ENCODE measurements around the gene ANKRD17.

The ANKRD17 gene

DNA sequence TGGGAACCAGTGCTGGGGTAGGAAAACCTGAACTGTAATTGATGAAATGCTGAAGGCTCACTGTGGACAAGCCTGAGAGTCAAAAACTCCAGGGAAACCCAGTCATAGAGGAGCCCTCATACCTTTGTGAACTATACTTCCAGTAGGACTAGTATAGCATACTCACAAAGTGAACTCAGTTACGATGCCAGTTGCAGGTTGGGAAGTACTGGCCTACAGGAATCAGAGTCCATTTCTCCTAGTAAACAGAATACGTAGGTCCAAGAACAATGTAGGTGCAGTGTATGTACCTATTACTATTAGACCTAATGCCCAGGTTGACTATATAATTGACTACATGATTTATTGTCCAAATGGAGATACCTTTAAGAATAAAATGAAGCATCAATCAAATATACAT is 8.5 kb upstream of the ANKRD17 start:
- H3K4me1 ChIP-seq (ENCODE audit: control insufficient read depth, low read depth, low read length) = no peaks in the 10 kb centered on the region
- H2BK15ac ChIP-seq (replicated peaks; ENCODE audit: low read depth) = no peak overlapping the region
- H3K23ac ChIP-seq (ENCODE audit: low read length) = no peak overlapping the region
- no CpG with 5 or more reads among the region's 2 CpGs for WGBS (ENCODE audit: extremely low coverage, insufficient coverage, low lambda C conversion rate)
- no peak overlapping the region for H3K9ac ChIP-seq (ENCODE audit: low read length)
- H3K36me3 ChIP-seq (ENCODE audit: control insufficient read depth, insufficient read depth, low read length) = no peaks in the 10 kb centered on the region
- H3K4ac ChIP-seq (ENCODE audit: low read depth, low read length) = no peak overlapping the region
- H3K79me2 ChIP-seq (ENCODE audit: control insufficient read depth, insufficient read depth, low read length) = no peaks in the 10 kb centered on the region
- DNase-seq = no peak
- H3K27ac ChIP-seq (ENCODE audit: low read depth, low read length) = no peak overlapping the region
- H2BK5ac ChIP-seq (ENCODE audit: low read length) = no peak overlapping the region
- H2BK120ac ChIP-seq (ENCODE audit: low read depth, low read length) = no peak overlapping the region
- H3K18ac ChIP-seq (ENCODE audit: low read length) = no peak overlapping the region
- H3K79me1 ChIP-seq (ENCODE audit: low read length) = no peaks in the 10 kb centered on the region
- H3K4me3 ChIP-seq (ENCODE audit: low read length) = no peak overlapping the region
- H4K8ac ChIP-seq (ENCODE audit: low read depth, low read length) = no peak overlapping the region
- no peaks in the 10 kb centered on the region for H3K27me3 ChIP-seq (ENCODE audit: insufficient read depth, low read length, poor library complexity)
- H2AK5ac ChIP-seq (ENCODE audit: low read length) = no peak overlapping the region
- H3K56ac ChIP-seq (ENCODE audit: low read length) = no peak overlapping the region
- H4K5ac ChIP-seq (ENCODE audit: low read length) = no peak overlapping the region
- H3K4me2 ChIP-seq (ENCODE audit: low read length) = no peak overlapping the region

DNA sequence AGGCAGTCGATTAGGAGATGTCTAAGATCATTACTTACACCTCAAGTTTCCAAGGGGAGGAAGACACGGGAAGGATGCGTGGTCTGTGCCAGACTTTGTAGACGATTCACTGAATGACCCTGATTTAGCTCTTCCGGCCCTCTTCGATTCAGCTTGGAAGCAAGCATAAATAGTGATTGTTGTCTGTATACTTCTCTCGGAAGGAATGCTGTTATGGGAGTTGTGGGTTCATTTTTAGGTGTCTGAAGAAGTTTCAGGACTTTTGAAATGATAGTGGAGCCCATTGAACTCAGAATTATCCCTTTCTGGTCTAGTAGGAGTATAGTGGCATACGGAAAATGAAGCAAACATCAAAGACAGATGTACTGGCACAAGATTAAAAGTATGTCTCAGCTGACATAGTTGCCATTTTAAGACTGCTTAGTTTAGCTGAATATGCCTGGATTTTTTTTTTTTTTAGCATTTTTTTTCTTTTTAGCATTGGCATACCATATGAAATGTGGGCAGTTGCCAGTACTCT is 1.0 kb upstream of the ANKRD17 start:
- H3K27me3 ChIP-seq (ENCODE audit: insufficient read depth, low read length, poor library complexity) = no peaks in the 10 kb centered on the region
- peaks cover 3% of the 10 kb centered on the region for H3K4me1 ChIP-seq (ENCODE audit: control insufficient read depth, low read depth, low read length)
- H3K18ac ChIP-seq (ENCODE audit: low read length) = peak overlapping the region; percentile 87
- H3K9ac ChIP-seq (ENCODE audit: low read length) = peak overlapping the region; percentile 98
- peak overlapping the region; percentile 62 for H2BK5ac ChIP-seq (ENCODE audit: low read length)
- peak overlapping the region; percentile 83 for H4K8ac ChIP-seq (ENCODE audit: low read depth, low read length)
- peak overlapping the region; percentile 90 for H4K5ac ChIP-seq (ENCODE audit: low read length)
- no peak overlapping the region for H2BK15ac ChIP-seq (replicated peaks; ENCODE audit: low read depth)
- peak overlapping the region; percentile 4 for H2BK120ac ChIP-seq (ENCODE audit: low read depth, low read length)
- H3K23ac ChIP-seq (ENCODE audit: low read length) = peak overlapping the region; percentile 15
- H3K79me1 ChIP-seq (ENCODE audit: low read length) = peaks cover 4% of the 10 kb centered on the region
- no CpG with 5 or more reads among the region's 8 CpGs for WGBS (ENCODE audit: extremely low coverage, insufficient coverage, low lambda C conversion rate)
- no peaks in the 10 kb centered on the region for H3K36me3 ChIP-seq (ENCODE audit: control insufficient read depth, insufficient read depth, low read length)
- peak overlapping the region; percentile 99 for H3K27ac ChIP-seq (ENCODE audit: low read depth, low read length)
- peak overlapping the region; percentile 97 for H3K4me3 ChIP-seq (ENCODE audit: low read length)
- H3K79me2 ChIP-seq (ENCODE audit: control insufficient read depth, insufficient read depth, low read length) = peaks cover 42% of the 10 kb centered on the region
- H3K56ac ChIP-seq (ENCODE audit: low read length) = peak overlapping the region; percentile 96
- peak overlapping the region; percentile 94 for H3K4me2 ChIP-seq (ENCODE audit: low read length)
- H3K4ac ChIP-seq (ENCODE audit: low read depth, low read length) = no peak overlapping the region
- H2AK5ac ChIP-seq (ENCODE audit: low read length) = peak overlapping the region; percentile 76
- DNase-seq = no peak

DNA sequence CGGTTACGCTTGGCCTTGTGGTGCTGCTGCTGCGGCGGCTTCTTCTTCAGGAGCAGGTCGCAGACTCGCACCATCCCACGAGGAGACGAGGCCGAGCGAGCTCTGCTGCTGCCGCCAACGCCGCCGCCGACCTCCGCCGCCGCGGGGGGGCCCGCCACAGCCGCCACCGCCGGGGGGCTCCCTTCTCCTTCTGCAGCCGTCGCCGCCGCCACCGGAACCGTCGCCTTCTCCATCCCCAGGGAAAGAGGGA is 237 bp downstream of the ANKRD17 start:
- Histone ChIP-seq H3K23ac (ENCODE audit: low read length) (no peak overlapping the region), H3K9ac (ENCODE audit: low read length) (peak overlapping the region; percentile 98), H3K4me1 (ENCODE audit: control insufficient read depth, low read depth, low read length) (peaks cover 3% of the 10 kb centered on the region), H3K27me3 (ENCODE audit: insufficient read depth, low read length, poor library complexity) (no peaks in the 10 kb centered on the region), H3K36me3 (ENCODE audit: control insufficient read depth, insufficient read depth, low read length) (no peaks in the 10 kb centered on the region), H3K4ac (ENCODE audit: low read depth, low read length) (peak overlapping the region; percentile 84), H3K18ac (ENCODE audit: low read length) (peak overlapping the region; percentile 88), H3K56ac (ENCODE audit: low read length) (peak overlapping the region; percentile 96), H4K5ac (ENCODE audit: low read length) (no peak overlapping the region), H2BK15ac (replicated peaks; ENCODE audit: low read depth) (no peak overlapping the region), H2AK5ac (ENCODE audit: low read length) (no peak overlapping the region), H4K8ac (ENCODE audit: low read depth, low read length) (no peak overlapping the region), H3K79me2 (ENCODE audit: control insufficient read depth, insufficient read depth, low read length) (peaks cover 52% of the 10 kb centered on the region), H3K4me3 (ENCODE audit: low read length) (peak overlapping the region; percentile 99), H3K79me1 (ENCODE audit: low read length) (peaks cover 4% of the 10 kb centered on the region), H3K4me2 (ENCODE audit: low read length) (no peak overlapping the region), H3K27ac (ENCODE audit: low read depth, low read length) (peak overlapping the region; percentile 92), H2BK5ac (ENCODE audit: low read length) (peak overlapping the region; percentile 66), H2BK120ac (ENCODE audit: low read depth, low read length) (peak overlapping the region; percentile 10)
- WGBS (ENCODE audit: extremely low coverage, insufficient coverage, low lambda C conversion rate) = no CpG with 5 or more reads among the region's 30 CpGs
- no peak for DNase-seq

DNA sequence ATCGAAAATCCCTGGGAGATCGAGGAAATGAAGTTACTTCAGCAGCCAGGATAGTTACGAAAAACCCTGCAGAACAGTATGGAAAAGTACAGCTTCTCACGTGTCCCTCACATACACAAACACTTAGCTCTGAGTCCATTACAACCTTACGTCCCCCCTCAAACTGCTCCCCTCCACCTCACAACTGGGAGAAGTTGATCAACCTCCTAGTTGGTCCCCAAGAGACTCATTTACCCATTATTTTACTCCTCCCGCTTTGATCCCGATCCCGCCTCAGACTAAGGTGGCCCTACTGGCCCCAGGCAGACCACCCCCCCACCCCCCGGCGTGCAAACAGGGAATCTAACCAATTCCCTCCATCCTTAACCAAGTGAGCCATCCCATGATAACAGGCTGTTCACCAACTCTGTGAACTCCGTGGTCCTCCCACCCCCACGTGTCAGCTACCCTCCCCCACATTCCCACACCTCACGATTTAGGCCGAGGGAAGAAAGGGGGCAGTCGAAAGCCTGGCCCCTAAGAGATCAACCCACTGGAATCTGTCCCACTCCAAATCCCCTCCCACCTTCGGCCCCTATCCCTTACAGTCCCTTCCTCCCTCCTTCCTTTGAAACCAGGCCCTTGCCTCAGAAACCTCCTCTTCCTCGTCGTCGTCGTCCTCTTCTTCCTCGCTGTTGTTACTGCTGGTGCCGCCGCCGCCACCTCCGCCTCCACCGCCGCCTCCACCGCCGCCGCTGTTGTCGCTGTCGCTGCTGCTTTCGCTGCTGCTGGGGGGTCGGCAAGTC is 755 bp downstream of the ANKRD17 start:
- Histone ChIP-seq H3K4me3 (ENCODE audit: low read length) (peak overlapping the region; percentile 99), H2BK120ac (ENCODE audit: low read depth, low read length) (no peak overlapping the region), H2AK5ac (ENCODE audit: low read length) (peak overlapping the region; percentile 49), H3K27ac (ENCODE audit: low read depth, low read length) (peak overlapping the region; percentile 92), H3K27me3 (ENCODE audit: insufficient read depth, low read length, poor library complexity) (no peaks in the 10 kb centered on the region), H3K79me1 (ENCODE audit: low read length) (peaks cover 6% of the 10 kb centered on the region), H3K79me2 (ENCODE audit: control insufficient read depth, insufficient read depth, low read length) (peaks cover 56% of the 10 kb centered on the region), H3K4ac (ENCODE audit: low read depth, low read length) (peak overlapping the region; percentile 84), H3K9ac (ENCODE audit: low read length) (peak overlapping the region; percentile 98), H4K5ac (ENCODE audit: low read length) (no peak overlapping the region), H3K23ac (ENCODE audit: low read length) (no peak overlapping the region), H2BK5ac (ENCODE audit: low read length) (peak overlapping the region; percentile 74), H3K4me2 (ENCODE audit: low read length) (peak overlapping the region; percentile 88), H2BK15ac (replicated peaks; ENCODE audit: low read depth) (no peak overlapping the region), H3K18ac (ENCODE audit: low read length) (peak overlapping the region; percentile 88), H3K36me3 (ENCODE audit: control insufficient read depth, insufficient read depth, low read length) (no peaks in the 10 kb centered on the region), H3K56ac (ENCODE audit: low read length) (peak overlapping the region; percentile 96), H3K4me1 (ENCODE audit: control insufficient read depth, low read depth, low read length) (peaks cover 3% of the 10 kb centered on the region), H4K8ac (ENCODE audit: low read depth, low read length) (no peak overlapping the region)
- WGBS (ENCODE audit: extremely low coverage, insufficient coverage, low lambda C conversion rate) = no CpG with 5 or more reads among the region's 34 CpGs
- peak; percentile 79 for DNase-seq

DNA sequence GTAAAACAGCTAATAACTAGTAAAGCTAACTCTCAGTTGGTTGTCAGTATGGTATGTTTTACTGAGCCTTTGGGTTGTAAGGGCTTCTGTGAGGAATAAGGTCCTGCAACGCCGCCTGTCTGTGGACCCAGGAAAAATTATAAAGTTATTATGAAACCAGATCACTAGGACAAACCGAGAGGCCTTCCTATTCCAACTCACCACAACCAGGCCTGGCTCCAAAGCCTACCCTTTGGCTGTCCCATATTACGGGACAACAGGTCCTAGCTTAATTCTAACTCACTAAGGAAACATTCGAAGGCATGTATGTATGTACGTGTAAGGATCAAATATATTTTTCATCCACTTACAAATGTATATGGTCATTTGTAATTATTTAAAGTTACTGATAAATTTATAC is 1.4 kb downstream of the ANKRD17 start:
- H3K9ac ChIP-seq (ENCODE audit: low read length) = peak overlapping the region; percentile 98
- WGBS (ENCODE audit: extremely low coverage, insufficient coverage, low lambda C conversion rate) = no CpG with 5 or more reads among the region's 6 CpGs
- H2BK120ac ChIP-seq (ENCODE audit: low read depth, low read length) = no peak overlapping the region
- H3K23ac ChIP-seq (ENCODE audit: low read length) = no peak overlapping the region
- DNase-seq = peak; percentile 87
- peaks cover 60% of the 10 kb centered on the region for H3K79me2 ChIP-seq (ENCODE audit: control insufficient read depth, insufficient read depth, low read length)
- no peak overlapping the region for H2BK5ac ChIP-seq (ENCODE audit: low read length)
- H3K36me3 ChIP-seq (ENCODE audit: control insufficient read depth, insufficient read depth, low read length) = no peaks in the 10 kb centered on the region
- H3K27me3 ChIP-seq (ENCODE audit: insufficient read depth, low read length, poor library complexity) = no peaks in the 10 kb centered on the region
- H2AK5ac ChIP-seq (ENCODE audit: low read length) = no peak overlapping the region
- H2BK15ac ChIP-seq (replicated peaks; ENCODE audit: low read depth) = no peak overlapping the region
- peak overlapping the region; percentile 99 for H3K4me3 ChIP-seq (ENCODE audit: low read length)
- peaks cover 3% of the 10 kb centered on the region for H3K4me1 ChIP-seq (ENCODE audit: control insufficient read depth, low read depth, low read length)
- H3K56ac ChIP-seq (ENCODE audit: low read length) = peak overlapping the region; percentile 96
- no peak overlapping the region for H3K27ac ChIP-seq (ENCODE audit: low read depth, low read length)
- H4K5ac ChIP-seq (ENCODE audit: low read length) = no peak overlapping the region
- peak overlapping the region; percentile 0 for H3K18ac ChIP-seq (ENCODE audit: low read length)
- peak overlapping the region; percentile 87 for H3K4ac ChIP-seq (ENCODE audit: low read depth, low read length)
- no peak overlapping the region for H4K8ac ChIP-seq (ENCODE audit: low read depth, low read length)
- H3K79me1 ChIP-seq (ENCODE audit: low read length) = peaks cover 7% of the 10 kb centered on the region
- H3K4me2 ChIP-seq (ENCODE audit: low read length) = peak overlapping the region; percentile 88

All from mesendoderm (in vitro differentiated cells).